Activated T-cell treated with anti-CD3 and anti-CD28 coated beads for 24 hours (primary cell): ENCODE measurements around the gene GRIK4.

Experiments used
- DNase-seq: peaks from one replicate; pipeline ENCODE4 v3.0.0-alpha.2; 2020; ENCODE audit warnings: low read depth

Gene GRIK4

GRCh38 chr11:120710354-120711131 lies 199.0 kb downstream of the GRIK4 start:
- no peak for DNase-seq

- DNase-seq: no peak
Measured at GRCh38 chr11:120712014-120712413, 200.5 kb downstream of the GRIK4 start.

GRCh38 chr11:120712881-120713280 lies 201.3 kb downstream of the GRIK4 start:
- DNase-seq: no peak

GRCh38 chr11:120713296-120713695 lies 201.7 kb downstream of the GRIK4 start:
- DNase-seq: no peak

GRCh38 chr11:120714438-120714837 lies 202.9 kb downstream of the GRIK4 start:
- DNase-seq: no peak

- DNase-seq: no peak
Measured at GRCh38 chr11:120715239-120715638, 203.7 kb downstream of the GRIK4 start.

- DNase-seq: no peak
Measured at GRCh38 chr11:120717042-120717441, 205.5 kb downstream of the GRIK4 start.

- no peak for DNase-seq
Measured at GRCh38 chr11:120717623-120718022, 206.1 kb downstream of the GRIK4 start.

- no peak for DNase-seq
Measured at GRCh38 chr11:120718171-120718570, 206.6 kb downstream of the GRIK4 start.

- DNase-seq: no peak
Measured at GRCh38 chr11:120719348-120719747, 207.8 kb downstream of the GRIK4 start.

GRCh38 chr11:120720760-120721159 lies 209.2 kb downstream of the GRIK4 start:
- no peak for DNase-seq

GRCh38 chr11:120722524-120722923 lies 211.0 kb downstream of the GRIK4 start:
- DNase-seq: no peak

- DNase-seq: no peak
Measured at GRCh38 chr11:120723751-120724150, 212.2 kb downstream of the GRIK4 start.

- no peak for DNase-seq
Measured at GRCh38 chr11:120727752-120728151, 216.2 kb downstream of the GRIK4 start.

- no peak for DNase-seq
Measured at GRCh38 chr11:120735035-120735434, 223.5 kb downstream of the GRIK4 start.

- no peak for DNase-seq
Measured at GRCh38 chr11:120738516-120739046, 227.0 kb downstream of the GRIK4 start.

GRCh38 chr11:120739780-120740179 lies 228.2 kb downstream of the GRIK4 start:
- no peak for DNase-seq

GRCh38 chr11:120740380-120740779 lies 228.8 kb downstream of the GRIK4 start:
- no peak for DNase-seq

GRCh38 chr11:120744016-120744994 lies 232.8 kb downstream of the GRIK4 start:
- no peak for DNase-seq

GRCh38 chr11:120746376-120746775 lies 234.8 kb downstream of the GRIK4 start:
- DNase-seq: no peak

GRCh38 chr11:120746836-120747609 lies 235.5 kb downstream of the GRIK4 start:
- no peak for DNase-seq
